Astrocyte (in vitro differentiated cells and primary cell): ENCODE results near the gene OPCML. TPM values are rescaled to one million over a fixed set of nuclear protein-coding genes. Genes with fewer than 3 reads are reported as not detected.

Source experiments
- DNase-seq: peaks from one replicate; pipeline ENCODE4 v3.0.0-alpha.2; 2010; ENCODE audit warnings: low read depth
- FAIRE-seq: peaks from 2 replicates; lab custom pipeline; 2011; peaks lifted over from hg19 to GRCh38; lab: Jason Lieb, UNC
- H2AFZ ChIP-seq: 2 replicates; pipeline ENCODE4 v1.6.0; 2012; ENCODE audit warnings: low read depth, low read length, inconsistent platforms
- H3K27ac ChIP-seq: 2 replicates; pipeline ENCODE4 v1.5.1; 2011; ENCODE audit warnings: low read depth, low read length, inconsistent platforms
- H3K27me3 ChIP-seq: 2 replicates; pipeline ENCODE4 v1.6.0; 2011; ENCODE audit warnings: low read length, inconsistent platforms; ENCODE audit not compliant: insufficient read depth
- H3K36me3 ChIP-seq: 2 replicates; pipeline ENCODE4 v1.5.1; 2011; ENCODE audit warnings: low read length, inconsistent platforms; ENCODE audit not compliant: insufficient read depth
- H3K4me1 ChIP-seq: 2 replicates; pipeline ENCODE4 v1.5.1; 2011; ENCODE audit warnings: low read length, inconsistent platforms; ENCODE audit not compliant: insufficient read depth
- H3K4me2 ChIP-seq: 2 replicates; pipeline ENCODE4 v1.6.0; 2012; ENCODE audit warnings: low read length, inconsistent platforms
- H3K4me3 ChIP-seq: 2 replicates; pipeline ENCODE4 v1.5.1; 2011; ENCODE audit warnings: low read depth, mild to moderate bottlenecking, low read length, inconsistent platforms; ENCODE audit not compliant: insufficient read depth
- H3K79me2 ChIP-seq: 2 replicates; pipeline ENCODE4 v1.6.0; 2012; ENCODE audit warnings: mild to moderate bottlenecking, low read length, inconsistent platforms; ENCODE audit not compliant: insufficient read depth
- H3K9ac ChIP-seq: 2 replicates; pipeline ENCODE4 v1.6.0; 2012; ENCODE audit warnings: mild to moderate bottlenecking, low read length, inconsistent platforms
- H3K9me3 ChIP-seq: 2 replicates; pipeline ENCODE4 v1.5.1; 2012; ENCODE audit warnings: low read depth, mild to moderate bottlenecking, low read length, inconsistent platforms; ENCODE audit not compliant: insufficient read depth
- H4K20me1 ChIP-seq: 2 replicates; pipeline ENCODE4 v1.6.0; 2012; ENCODE audit warnings: low read length, inconsistent platforms; ENCODE audit not compliant: insufficient read depth
- H3K27ac Mint-ChIP-seq: one replicate; pipeline ENCODE4 v1.8.0; 2021; ENCODE audit warnings: mild to moderate bottlenecking, mixed read lengths; ENCODE audit not compliant: unreplicated experiment
- H3K27me3 Mint-ChIP-seq: one replicate; pipeline ENCODE4 v1.8.0; 2021; ENCODE audit warnings: low read depth, mixed read lengths; ENCODE audit not compliant: unreplicated experiment
- H3K36me3 Mint-ChIP-seq: one replicate; pipeline ENCODE4 v1.8.0; 2021; ENCODE audit warnings: low read depth, mixed read lengths; ENCODE audit not compliant: unreplicated experiment
- H3K4me1 Mint-ChIP-seq: one replicate; pipeline ENCODE4 v1.8.0; 2021; ENCODE audit warnings: low read depth, mixed read lengths; ENCODE audit not compliant: unreplicated experiment
- H3K4me3 Mint-ChIP-seq: one replicate; pipeline ENCODE4 v1.8.0; 2021; ENCODE audit warnings: mild to moderate bottlenecking, moderate library complexity, mixed read lengths; ENCODE audit not compliant: unreplicated experiment
- H3K9me3 Mint-ChIP-seq: one replicate; pipeline ENCODE4 v1.8.0; 2021; ENCODE audit warnings: mild to moderate bottlenecking, mixed read lengths; ENCODE audit not compliant: unreplicated experiment
- EZH2 ChIP-seq: IDR thresholded peaks from 2 replicates; pipeline ENCODE4 v1.6.1; 2012; ENCODE audit warnings: mild to moderate bottlenecking, low read length, inconsistent platforms; ENCODE audit not compliant: insufficient read depth
- total RNA-seq: library from RNA; stranded (reverse); gene quantifications from 2 replicates; pipeline ENCODE4 v1.2.1, GENCODE V29; 2021
- TF ChIP-seq, protein P1 (sequence below): IDR thresholded peaks from 2 replicates; pipeline ENCODE4 v1.5.1; 2011; ENCODE audit warnings: low read depth, mild to moderate bottlenecking, inconsistent platforms, low read length, moderate library complexity; ENCODE audit not compliant: insufficient read depth

The OPCML gene
- total RNA-seq, 1 donor from 2014 or later, result 7.9 TPM

DNA sequence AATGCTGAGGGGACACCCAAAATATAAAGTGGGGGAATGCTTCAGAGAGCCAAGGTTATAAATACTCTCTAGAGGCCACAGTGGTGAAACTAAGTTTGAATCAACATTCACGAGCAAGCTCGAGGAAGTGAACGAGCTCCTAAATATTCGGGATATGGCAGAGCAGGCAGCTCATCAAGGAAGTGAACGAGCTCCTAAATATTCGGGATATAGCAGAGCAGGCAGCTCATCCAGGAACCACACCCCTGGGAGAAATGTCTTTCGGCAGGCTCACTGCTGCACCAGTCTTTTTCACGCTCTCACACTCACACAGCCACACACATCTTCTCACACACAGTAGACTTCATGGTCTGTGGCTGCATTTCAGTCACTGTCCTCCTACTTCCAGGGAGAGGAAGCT, 787.5 kb downstream of the OPCML start:
- Mint-ChIP-seq H3K9me3 (no peaks in the 10 kb centered on the region), H3K4me3 (no peak overlapping the region), H3K36me3 (no peaks in the 10 kb centered on the region), H3K27ac (peak overlapping the region; percentile 87), H3K4me1 (peaks cover 28% of the 10 kb centered on the region), H3K27me3 (no peaks in the 10 kb centered on the region)
- Histone ChIP-seq H3K4me1 (peaks cover 14% of the 10 kb centered on the region), H3K27ac (peak overlapping the region; percentile 71), H3K27me3 (no peaks in the 10 kb centered on the region), H2AFZ (peak overlapping the region; percentile 61), H3K9me3 (no peaks in the 10 kb centered on the region), H3K36me3 (no peaks in the 10 kb centered on the region), H3K4me2 (peak overlapping the region; percentile 64), H3K4me3 (no peak overlapping the region), H4K20me1 (no peaks in the 10 kb centered on the region), H3K9ac (peak overlapping the region; percentile 35), H3K79me2 (no peaks in the 10 kb centered on the region)
- no peak for TF ChIP-seq EZH2
- TF ChIP-seq, protein P1, sequence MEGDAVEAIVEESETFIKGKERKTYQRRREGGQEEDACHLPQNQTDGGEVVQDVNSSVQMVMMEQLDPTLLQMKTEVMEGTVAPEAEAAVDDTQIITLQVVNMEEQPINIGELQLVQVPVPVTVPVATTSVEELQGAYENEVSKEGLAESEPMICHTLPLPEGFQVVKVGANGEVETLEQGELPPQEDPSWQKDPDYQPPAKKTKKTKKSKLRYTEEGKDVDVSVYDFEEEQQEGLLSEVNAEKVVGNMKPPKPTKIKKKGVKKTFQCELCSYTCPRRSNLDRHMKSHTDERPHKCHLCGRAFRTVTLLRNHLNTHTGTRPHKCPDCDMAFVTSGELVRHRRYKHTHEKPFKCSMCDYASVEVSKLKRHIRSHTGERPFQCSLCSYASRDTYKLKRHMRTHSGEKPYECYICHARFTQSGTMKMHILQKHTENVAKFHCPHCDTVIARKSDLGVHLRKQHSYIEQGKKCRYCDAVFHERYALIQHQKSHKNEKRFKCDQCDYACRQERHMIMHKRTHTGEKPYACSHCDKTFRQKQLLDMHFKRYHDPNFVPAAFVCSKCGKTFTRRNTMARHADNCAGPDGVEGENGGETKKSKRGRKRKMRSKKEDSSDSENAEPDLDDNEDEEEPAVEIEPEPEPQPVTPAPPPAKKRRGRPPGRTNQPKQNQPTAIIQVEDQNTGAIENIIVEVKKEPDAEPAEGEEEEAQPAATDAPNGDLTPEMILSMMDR, result no peak
- peak; percentile 71 for DNase-seq
- FAIRE-seq, result peak; percentile 88

DNA sequence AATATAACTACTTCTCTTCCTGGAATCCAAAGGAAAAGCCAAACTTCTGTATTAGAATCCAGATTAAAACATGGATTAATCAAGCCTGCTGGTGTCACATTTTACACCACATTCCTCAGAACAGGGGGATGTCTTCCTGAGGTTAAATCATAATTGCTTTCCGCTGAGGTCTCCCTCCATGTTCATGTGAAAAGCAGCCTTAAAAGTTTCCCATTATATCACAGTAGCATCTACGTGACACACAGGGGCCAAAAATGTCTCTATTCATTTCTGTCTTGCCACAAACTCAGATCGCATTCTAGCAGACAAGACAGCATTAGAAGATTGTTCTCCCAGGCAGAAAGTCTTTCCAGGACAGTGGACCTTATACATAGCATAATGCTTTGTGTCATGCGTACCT, 788.7 kb downstream of the OPCML start:
- Mint-ChIP-seq H3K4me1 (peaks cover 28% of the 10 kb centered on the region), H3K9me3 (peaks cover 3% of the 10 kb centered on the region), H3K27me3 (no peaks in the 10 kb centered on the region), H3K27ac (peak overlapping the region; percentile 13), H3K4me3 (no peak overlapping the region), H3K36me3 (peaks cover 3% of the 10 kb centered on the region)
- no peaks in the 10 kb centered on the region for H3K27me3 ChIP-seq
- TF ChIP-seq, protein P1, result no peak
- TF ChIP-seq EZH2, result no peak
- no peak overlapping the region for H3K9ac ChIP-seq
- peak; percentile 75 for FAIRE-seq
- no peak overlapping the region for H3K4me2 ChIP-seq
- no peaks in the 10 kb centered on the region for H3K79me2 ChIP-seq
- no peak overlapping the region for H3K4me3 ChIP-seq
- H3K36me3 ChIP-seq, result no peaks in the 10 kb centered on the region
- no peak overlapping the region for H3K27ac ChIP-seq
- H3K9me3 ChIP-seq, result no peaks in the 10 kb centered on the region
- H4K20me1 ChIP-seq, result no peaks in the 10 kb centered on the region
- no peak overlapping the region for H2AFZ ChIP-seq
- H3K4me1 ChIP-seq, result peaks cover 14% of the 10 kb centered on the region
- no peak for DNase-seq

DNA sequence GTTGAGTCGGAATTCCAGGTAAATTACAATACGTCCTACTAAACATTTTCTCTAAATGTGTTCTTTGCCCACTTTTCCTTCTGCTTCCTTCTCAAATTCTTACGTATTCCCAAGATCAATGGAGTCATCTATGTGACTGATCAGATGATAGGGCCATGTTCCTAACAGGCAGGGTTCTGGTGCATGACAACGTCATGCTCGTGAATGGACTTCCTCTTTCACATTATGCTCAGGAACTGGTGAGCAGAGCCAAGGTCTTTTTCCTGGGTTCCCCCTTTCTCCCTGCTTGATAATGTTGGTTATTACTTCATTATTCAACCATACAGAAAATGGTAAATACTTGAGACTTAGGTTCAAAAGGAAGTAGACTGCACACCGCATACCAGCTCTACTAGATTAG, 789.4 kb downstream of the OPCML start:
- FAIRE-seq, result no peak

More for the DNA sequence above, 789.4 kb downstream of the OPCML start:
- peaks cover 5% of the 10 kb centered on the region for H3K9me3 Mint-ChIP-seq
- peak overlapping the region; percentile 13 for H3K27ac Mint-ChIP-seq
- Histone ChIP-seq H3K4me3 (no peak overlapping the region), H3K4me1 (peaks cover 14% of the 10 kb centered on the region), H2AFZ (no peak overlapping the region), H3K36me3 (no peaks in the 10 kb centered on the region), H3K9ac (no peak overlapping the region), H4K20me1 (no peaks in the 10 kb centered on the region), H3K9me3 (no peaks in the 10 kb centered on the region), H3K79me2 (no peaks in the 10 kb centered on the region), H3K4me2 (no peak overlapping the region), H3K27ac (no peak overlapping the region), H3K27me3 (no peaks in the 10 kb centered on the region)
- no peak for TF ChIP-seq EZH2
- TF ChIP-seq, protein P1, result no peak
- no peak for DNase-seq
- peaks cover 3% of the 10 kb centered on the region for H3K36me3 Mint-ChIP-seq
- H3K4me1 Mint-ChIP-seq, result peaks cover 28% of the 10 kb centered on the region
- no peak overlapping the region for H3K4me3 Mint-ChIP-seq
- H3K27me3 Mint-ChIP-seq, result no peaks in the 10 kb centered on the region
